GM12873 (cell line): ENCODE measurements around the gene MARF1.

ENCODE experiments used
- CTCF ChIP-seq: IDR thresholded peaks from 2 replicates; pipeline ENCODE4 v1.5.1; 2012; ENCODE audit warnings: low read depth, mild to moderate bottlenecking, moderate library complexity, low read length, control low read depth; ENCODE audit not compliant: insufficient read depth; ENCODE audit errors: missing control alignments

MARF1 gene

GRCh38 chr16:15605839-15606517 is 37.0 kb downstream of the MARF1 start:
- TF ChIP-seq CTCF, result no peak

DNA sequence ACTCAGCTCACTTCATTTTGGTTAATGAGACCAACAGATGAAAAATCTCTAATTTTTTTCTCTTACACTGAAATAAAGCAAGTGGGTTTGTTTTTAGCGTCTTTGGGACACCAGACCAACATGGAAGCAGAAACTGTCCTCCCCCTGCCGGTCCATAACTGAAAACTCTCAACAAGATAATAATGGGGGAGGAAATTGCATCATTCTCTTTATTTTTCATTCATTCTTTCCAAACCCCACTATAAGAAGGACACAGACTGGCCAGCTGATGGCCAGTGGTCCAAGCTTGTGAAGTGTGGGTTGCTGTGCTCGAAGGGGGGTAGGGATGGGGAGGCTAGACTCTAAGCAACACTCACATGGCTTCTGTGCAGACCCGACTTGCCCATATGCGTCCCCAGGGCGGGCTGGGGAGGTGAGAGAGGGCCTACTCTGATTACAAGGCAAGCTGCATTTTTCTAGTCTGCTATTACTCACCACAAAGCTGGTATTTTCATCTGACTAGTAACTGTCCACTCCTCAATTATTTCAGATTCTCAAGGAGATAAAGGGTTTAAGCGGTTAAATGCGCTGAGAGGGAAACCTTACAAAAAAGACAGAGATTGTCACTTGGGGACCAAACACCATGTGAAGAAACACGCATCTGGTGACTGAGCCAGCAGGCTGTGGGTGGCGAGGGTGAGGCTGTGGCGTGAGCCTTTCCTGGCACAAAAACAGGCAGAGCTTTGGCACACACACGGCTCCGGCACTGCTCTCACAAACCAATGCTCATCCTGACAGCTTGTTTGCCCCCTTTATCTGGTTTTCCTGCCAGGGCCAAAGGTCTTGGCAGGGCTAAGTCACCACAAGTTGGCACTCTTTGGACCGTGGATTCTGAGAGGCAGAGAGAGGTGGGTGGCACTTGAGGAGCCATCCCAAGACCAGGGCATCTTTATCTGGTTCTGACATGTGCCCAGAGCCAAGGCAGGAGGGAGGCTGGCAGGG is 38.2 kb downstream of the MARF1 start:
- TF ChIP-seq CTCF, result no peak

- no peak for TF ChIP-seq CTCF
These were observed 40.5 kb downstream of the MARF1 start for GRCh38 chr16:15602285-15603044.

GRCh38 chr16:15601212-15601879 is 41.6 kb downstream of the MARF1 start:
- no peak for TF ChIP-seq CTCF

- no peak for TF ChIP-seq CTCF
These were observed 43.5 kb downstream of the MARF1 start for GRCh38 chr16:15599303-15600070.

DNA sequence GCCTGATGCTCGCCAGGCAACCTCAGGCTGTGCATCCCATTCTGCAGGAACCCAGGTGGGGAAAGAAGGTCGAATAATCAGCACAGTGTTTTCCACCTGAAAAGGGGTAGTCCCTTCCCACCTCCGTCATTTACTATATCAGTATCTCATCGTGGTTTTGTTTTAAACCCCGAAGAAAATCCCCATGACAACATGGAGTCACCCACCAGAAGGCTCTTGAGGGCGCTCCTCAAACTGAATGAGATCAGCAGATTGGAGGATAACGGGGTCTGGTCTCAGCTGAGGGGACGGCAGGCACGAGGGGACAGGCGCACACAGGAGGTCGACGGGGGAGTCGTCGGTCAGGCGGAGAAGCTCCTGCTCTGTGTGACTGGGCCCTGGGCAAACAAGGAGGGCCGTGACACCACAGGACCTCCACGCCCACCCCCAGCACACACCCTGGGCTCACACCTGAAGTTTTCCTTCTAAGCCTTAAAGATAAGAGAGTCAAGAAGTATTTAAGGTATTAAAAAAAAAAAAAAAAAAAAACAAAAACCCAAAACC is 44.2 kb downstream of the MARF1 start:
- TF ChIP-seq CTCF, result no peak
